GM11168 (cell line): Measurements from ENCODE around the gene CLIP4.

Source experiments
- in situ Hi-C: fragments of 300-500 bp; cut with MboI; formaldehyde crosslinking; loops from one replicate; pipeline ENCODE4 v1.12.0; 2022; ENCODE audit warnings: low sequenced_read_pairs; ENCODE audit not compliant: unreplicated experiment

The CLIP4 gene

GRCh38 chr2:29215739-29216608 is 100.8 kb downstream of the CLIP4 start:
- in situ Hi-C loops: no loop called here

GRCh38 chr2:29216609-29216909 is 101.3 kb downstream of the CLIP4 start:
- in situ Hi-C loops: no loop called here

GRCh38 chr2:29218071-29218470 is 102.9 kb downstream of the CLIP4 start:
- in situ Hi-C loops: no loop called here

GRCh38 chr2:29218550-29219125 is 103.4 kb downstream of the CLIP4 start:
- in situ Hi-C loops: no loop called here

- in situ Hi-C loops: no loop called here
These were observed 104.2 kb downstream of the CLIP4 start for GRCh38 chr2:29219374-29219773.

- in situ Hi-C loops: no loop called here
These were observed 105.5 kb downstream of the CLIP4 start for GRCh38 chr2:29220506-29221270.

- in situ Hi-C loops: no loop called here
These were observed 107.4 kb downstream of the CLIP4 start for GRCh38 chr2:29222381-29223179.

GRCh38 chr2:29223257-29223656 is 108.0 kb downstream of the CLIP4 start:
- in situ Hi-C loops: no loop called here

- in situ Hi-C loops: no loop called here
These were observed 108.9 kb downstream of the CLIP4 start for GRCh38 chr2:29223851-29224692.

- in situ Hi-C loops: no loop called here
These were observed 109.7 kb downstream of the CLIP4 start for GRCh38 chr2:29224693-29225551.

GRCh38 chr2:29225814-29226213 is 110.6 kb downstream of the CLIP4 start:
- in situ Hi-C loops: no loop called here

GRCh38 chr2:29226375-29226774 is 111.2 kb downstream of the CLIP4 start:
- in situ Hi-C loops: no loop called here

GRCh38 chr2:29226808-29227207 is 111.6 kb downstream of the CLIP4 start:
- in situ Hi-C loops: no loop called here

- in situ Hi-C loops: no loop called here
These were observed 112.9 kb downstream of the CLIP4 start for GRCh38 chr2:29227935-29228675.

GRCh38 chr2:29228947-29229346 is 113.7 kb downstream of the CLIP4 start:
- in situ Hi-C loops: no loop called here

GRCh38 chr2:29229640-29230039 is 114.4 kb downstream of the CLIP4 start:
- in situ Hi-C loops: no loop called here

GRCh38 chr2:29232041-29232440 is 116.8 kb downstream of the CLIP4 start:
- in situ Hi-C loops: no loop called here

- in situ Hi-C loops: no loop called here
These were observed 118.2 kb downstream of the CLIP4 start for GRCh38 chr2:29233428-29233827.
